ENCODE measurements around the gene MSL3B.

MSL3B gene

DNA sequence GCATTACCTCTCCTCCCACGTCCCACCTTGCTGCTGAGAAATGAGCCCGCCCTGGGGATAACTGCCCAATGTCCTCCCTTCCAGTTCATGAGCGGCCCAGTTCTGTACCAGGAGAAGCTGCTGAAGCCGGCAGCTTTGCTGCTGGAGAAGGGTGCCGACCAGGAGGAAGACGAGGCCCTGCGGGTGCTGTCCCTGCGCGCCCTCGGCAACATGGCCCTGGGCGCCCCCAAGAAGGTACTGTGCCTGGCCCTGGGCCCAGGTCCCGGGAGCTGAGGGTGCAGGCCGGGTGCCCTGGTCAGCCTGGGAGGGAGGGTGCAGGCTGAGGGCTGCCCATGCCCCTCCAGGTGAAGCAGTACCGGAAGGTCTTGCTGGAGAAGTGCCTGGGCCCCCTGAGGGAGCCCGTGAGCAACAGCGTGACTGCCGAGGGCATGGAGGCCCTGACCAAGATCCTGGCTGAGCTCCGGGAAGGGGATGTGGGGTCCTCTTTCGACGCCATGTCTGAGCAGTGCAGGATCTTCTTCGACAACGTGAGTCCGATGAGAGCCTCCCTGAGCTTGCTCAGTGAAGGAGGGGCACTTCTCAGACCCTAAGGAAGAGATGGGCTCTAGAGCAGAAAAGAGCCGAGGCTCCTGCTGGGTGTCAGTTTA, 39.5 kb downstream of the MSL3B start:
- Mint-ChIP-seq H3K4me3 (no peak overlapping the region), H3K27ac (no peak overlapping the region), H3K9me3 (peaks cover 9% of the 10 kb centered on the region), H3K27me3 (ENCODE audit: low read depth) (no peaks in the 10 kb centered on the region), H3K36me3 (no peaks in the 10 kb centered on the region), H3K4me1 (no peaks in the 10 kb centered on the region)
- TF ChIP-seq, protein P1, sequence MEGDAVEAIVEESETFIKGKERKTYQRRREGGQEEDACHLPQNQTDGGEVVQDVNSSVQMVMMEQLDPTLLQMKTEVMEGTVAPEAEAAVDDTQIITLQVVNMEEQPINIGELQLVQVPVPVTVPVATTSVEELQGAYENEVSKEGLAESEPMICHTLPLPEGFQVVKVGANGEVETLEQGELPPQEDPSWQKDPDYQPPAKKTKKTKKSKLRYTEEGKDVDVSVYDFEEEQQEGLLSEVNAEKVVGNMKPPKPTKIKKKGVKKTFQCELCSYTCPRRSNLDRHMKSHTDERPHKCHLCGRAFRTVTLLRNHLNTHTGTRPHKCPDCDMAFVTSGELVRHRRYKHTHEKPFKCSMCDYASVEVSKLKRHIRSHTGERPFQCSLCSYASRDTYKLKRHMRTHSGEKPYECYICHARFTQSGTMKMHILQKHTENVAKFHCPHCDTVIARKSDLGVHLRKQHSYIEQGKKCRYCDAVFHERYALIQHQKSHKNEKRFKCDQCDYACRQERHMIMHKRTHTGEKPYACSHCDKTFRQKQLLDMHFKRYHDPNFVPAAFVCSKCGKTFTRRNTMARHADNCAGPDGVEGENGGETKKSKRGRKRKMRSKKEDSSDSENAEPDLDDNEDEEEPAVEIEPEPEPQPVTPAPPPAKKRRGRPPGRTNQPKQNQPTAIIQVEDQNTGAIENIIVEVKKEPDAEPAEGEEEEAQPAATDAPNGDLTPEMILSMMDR (IDR thresholded peaks at IDR 0.05; ENCODE audit: unreplicated experiment), result no peak
- peak in 1 of 2 experiments; percentile 32 for DNase-seq (ENCODE audit: low spot score in 2 of 2, unreplicated experiment in 2 of 2)

DNA sequence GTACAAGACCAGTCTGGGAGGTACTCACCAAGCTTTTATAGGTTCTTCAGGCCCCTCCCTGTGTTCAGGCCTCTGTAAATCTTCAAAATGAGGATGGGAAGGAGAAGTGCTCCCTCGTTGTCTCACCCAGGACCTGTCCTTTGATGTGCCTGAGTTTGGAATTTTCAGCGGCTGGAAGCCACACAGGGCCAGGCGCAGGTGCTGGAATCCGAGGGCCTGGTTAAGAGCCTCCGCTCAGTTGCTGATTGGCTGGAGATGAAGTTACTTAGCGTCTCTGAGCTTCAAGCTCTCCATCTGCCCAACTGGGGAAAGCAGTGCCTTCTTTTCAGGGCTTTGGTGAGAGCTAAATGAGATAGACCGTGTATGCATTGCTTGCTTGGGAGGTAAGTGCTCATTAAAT, 43.8 kb downstream of the MSL3B start:
- TF ChIP-seq, protein P1 (IDR thresholded peaks at IDR 0.05; ENCODE audit: unreplicated experiment), result no peak
- H3K27me3 Mint-ChIP-seq (ENCODE audit: low read depth), result peaks cover 7% of the 10 kb centered on the region
- H3K36me3 Mint-ChIP-seq, result no peaks in the 10 kb centered on the region
- H3K4me1 Mint-ChIP-seq, result no peaks in the 10 kb centered on the region
- H3K9me3 Mint-ChIP-seq, result peaks cover 9% of the 10 kb centered on the region
- no peak overlapping the region for H3K27ac Mint-ChIP-seq
- no peak overlapping the region for H3K4me3 Mint-ChIP-seq
- no peak for DNase-seq (ENCODE audit: low spot score in 2 of 2, unreplicated experiment in 2 of 2)

DNA sequence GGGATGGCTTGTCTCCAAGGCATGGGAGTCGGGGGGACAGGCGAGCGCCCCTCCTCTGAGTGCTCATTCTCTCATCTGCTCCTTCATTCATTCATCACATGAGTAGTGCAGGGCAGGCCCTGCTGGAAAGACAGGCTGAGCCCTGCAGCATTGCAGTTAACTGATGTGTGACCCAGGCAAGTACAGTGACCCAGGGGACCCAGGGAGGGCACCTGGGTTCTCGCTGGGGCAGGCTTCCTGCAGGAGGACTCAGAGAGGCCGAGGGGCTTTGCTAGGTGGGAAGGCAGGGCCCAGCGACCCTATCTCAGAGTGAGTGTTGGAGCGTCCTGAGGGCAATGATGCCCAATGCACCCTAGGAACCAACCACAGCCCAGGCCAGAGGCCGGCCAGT, 44.5 kb downstream of the MSL3B start:
- Mint-ChIP-seq H3K4me1 (no peaks in the 10 kb centered on the region), H3K27ac (no peak overlapping the region), H3K36me3 (no peaks in the 10 kb centered on the region), H3K9me3 (peaks cover 9% of the 10 kb centered on the region), H3K27me3 (ENCODE audit: low read depth) (peaks cover 7% of the 10 kb centered on the region), H3K4me3 (no peak overlapping the region)
- no peak for DNase-seq (ENCODE audit: low spot score in 2 of 2, unreplicated experiment in 2 of 2)
- TF ChIP-seq, protein P1 (IDR thresholded peaks at IDR 0.05; ENCODE audit: unreplicated experiment), result no peak

DNA sequence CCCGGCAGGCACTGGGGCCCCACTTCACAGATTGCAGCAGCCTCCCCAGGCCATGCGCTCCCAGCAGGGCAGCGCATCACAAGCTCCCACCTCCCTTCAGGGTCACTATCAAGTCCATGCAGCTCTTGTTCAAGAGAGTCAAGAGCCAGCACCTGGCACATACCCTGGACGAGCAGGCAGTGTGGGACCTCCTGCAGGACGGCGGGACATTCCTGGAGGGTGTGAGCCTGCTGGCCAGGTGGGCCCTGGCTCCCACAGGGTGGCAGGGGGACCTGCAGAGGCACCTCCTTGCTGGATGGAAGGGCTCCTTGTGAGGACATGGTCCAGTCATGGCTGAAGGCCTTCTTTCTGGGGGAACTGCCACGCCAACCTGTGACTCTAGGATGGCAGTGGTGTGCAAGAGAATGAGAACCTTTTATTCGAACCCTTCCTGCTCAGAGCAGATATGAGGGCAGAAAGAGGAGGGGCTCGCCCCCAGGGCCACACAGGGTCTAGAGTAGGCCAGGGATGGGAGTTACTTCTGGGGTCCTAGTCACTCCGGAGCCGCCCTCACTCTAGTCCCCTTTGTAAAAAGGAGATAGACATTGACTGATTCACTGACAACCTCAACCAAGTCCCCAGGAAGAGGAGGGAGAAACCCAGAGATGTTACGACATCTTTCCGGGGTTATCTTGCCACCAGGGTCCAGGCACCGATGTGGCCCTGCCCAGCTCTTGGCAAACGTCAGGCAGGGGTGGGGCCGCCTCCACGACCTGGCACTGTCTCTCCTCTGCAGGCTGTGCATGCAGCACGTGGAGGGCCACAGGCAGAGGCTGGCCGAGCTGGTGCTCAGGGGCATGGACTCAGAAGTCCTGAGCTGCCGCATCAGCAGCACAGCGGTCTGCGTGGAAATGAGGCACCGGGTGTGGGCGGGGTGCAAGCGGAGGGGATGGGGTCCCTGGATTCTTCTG, 45.1 kb downstream of the MSL3B start:
- Mint-ChIP-seq H3K9me3 (peaks cover 9% of the 10 kb centered on the region), H3K4me1 (no peaks in the 10 kb centered on the region), H3K27ac (no peak overlapping the region), H3K4me3 (no peak overlapping the region), H3K27me3 (ENCODE audit: low read depth) (peaks cover 7% of the 10 kb centered on the region), H3K36me3 (no peaks in the 10 kb centered on the region)
- TF ChIP-seq, protein P1 (IDR thresholded peaks at IDR 0.05; ENCODE audit: unreplicated experiment), result no peak
- DNase-seq (ENCODE audit: low spot score in 2 of 2, unreplicated experiment in 2 of 2), result no peak

- Mint-ChIP-seq H3K27me3 (ENCODE audit: low read depth) (peaks cover 7% of the 10 kb centered on the region), H3K4me3 (no peak overlapping the region), H3K27ac (no peak overlapping the region), H3K4me1 (peaks cover 3% of the 10 kb centered on the region), H3K36me3 (no peaks in the 10 kb centered on the region), H3K9me3 (peaks cover 9% of the 10 kb centered on the region)
- peak in 1 of 2 experiments; percentile 7 for DNase-seq (ENCODE audit: low spot score in 2 of 2, unreplicated experiment in 2 of 2)
- TF ChIP-seq, protein P1 (IDR thresholded peaks at IDR 0.05; ENCODE audit: unreplicated experiment), result no peak
Measured at GRCh38 chr2:233822101-233822771, 46.0 kb downstream of the MSL3B start.
